GM12874 (cell line): Measurements from ENCODE around the gene AGRN.

Experiments used
- CTCF ChIP-seq: IDR thresholded peaks from 2 replicates; pipeline ENCODE4 v1.5.1; 2011; ENCODE audit warnings: low read depth, mild to moderate bottlenecking, control low read depth, low read length, moderate library complexity; ENCODE audit not compliant: insufficient read depth

The AGRN gene

GRCh38 chr1:974293-974640, 45.7 kb upstream of the AGRN start:
- TF ChIP-seq CTCF, result no peak

GRCh38 chr1:974687-975328, 45.1 kb upstream of the AGRN start:
- TF ChIP-seq CTCF, result no peak

- TF ChIP-seq CTCF, result no peak
These were observed 44.6 kb upstream of the AGRN start for GRCh38 chr1:975365-975764.

GRCh38 chr1:975896-976683, 43.8 kb upstream of the AGRN start:
- TF ChIP-seq CTCF, result peak; percentile 86

GRCh38 chr1:978069-978834, 41.7 kb upstream of the AGRN start:
- TF ChIP-seq CTCF, result no peak

GRCh38 chr1:978835-979743, 40.8 kb upstream of the AGRN start:
- TF ChIP-seq CTCF, result no peak
